SK-N-SH (cell line): Measurements from ENCODE around the gene GTF2I. TPM values are rescaled to one million over a fixed set of nuclear protein-coding genes. Genes with fewer than 3 reads are reported as not detected.
"Not testable (repeated sequence)": the region's sequence is repeated elsewhere in the genome, so short reads cannot be mapped to it uniquely, and the experiment has no call there.

Source experiments
- CTCF ChIA-PET: fragments of 300-600, 350-600 bp; formaldehyde crosslinking; extraction: SDS; loops from one replicate; lab custom pipeline; 2021; lab: Yijun Ruan, JAX
- POLR2A ChIA-PET: fragments of 350-600 bp; sonication (Branson Sonifier 250); formaldehyde crosslinking; extraction: SDS; loops from one replicate; lab custom pipeline; 2020; ENCODE audit warnings: antibody characterized with exemption, inconsistent platforms; lab: Yijun Ruan, JAX
- DNase-seq: peaks from one replicate; pipeline ENCODE4 v3.0.0; 2012
- H2AFZ ChIP-seq: fragments of 200-600 bp; sonication (generic); 2 replicates; pipeline ENCODE4 v1.8.1; 2016; ENCODE audit warnings: antibody characterized with exemption, mild to moderate bottlenecking, low read depth
- H3F3A ChIP-seq: fragments of 200-600 bp; sonication (generic); replicated peaks from 2 replicates; pipeline ENCODE3; 2016; ENCODE audit warnings: antibody characterized with exemption, mild to moderate bottlenecking; ENCODE audit not compliant: insufficient read depth
- H3K27ac ChIP-seq, 2 experiments: fragments of 200-500 bp in 1 of 2; fragments of 200-600 bp in 1 of 2; sonication (Bioruptor generic) in 1 of 2; sonication (generic), shearing (Covaris generic) in 1 of 2; 2 replicates each; pipeline versions ENCODE4 v1.5.1 to v1.6.1; 2014 to 2016; ENCODE audit warnings: low read depth in 2 of 2, inconsistent platforms in 1 of 2, low read length in 1 of 2, mild to moderate bottlenecking in 1 of 2, mixed read lengths in 1 of 2
- H3K27me3 ChIP-seq: fragments of 200-600 bp; sonication (generic), shearing (Covaris generic); 2 replicates; pipeline ENCODE4 v1.6.1; 2016; ENCODE audit warnings: mixed run types; ENCODE audit not compliant: insufficient read depth
- H3K36me3 ChIP-seq, 2 experiments: fragments of 200-500 bp in 1 of 2; fragments of 200-600 bp in 1 of 2; sonication (Bioruptor generic) in 1 of 2; sonication (generic) in 1 of 2; replicated peaks in 1 of 2; 2 replicates each; pipeline versions ENCODE3 to v1.5.1; 2014 to 2016; ENCODE audit warnings: low read length in 1 of 2, mild to moderate bottlenecking in 1 of 2; ENCODE audit not compliant: insufficient read depth in 2 of 2, control insufficient read depth in 1 of 2
- H3K4me1 ChIP-seq, 2 experiments: fragments of 200-500 bp in 1 of 2; fragments of 200-600 bp in 1 of 2; sonication (Bioruptor generic) in 1 of 2; sonication (generic), shearing (Covaris generic) in 1 of 2; 2 replicates each; pipeline versions ENCODE4 v1.5.1 to v1.6.1; 2014 to 2016; ENCODE audit warnings: low read depth in 1 of 2, low read length in 1 of 2, mixed run types in 1 of 2; ENCODE audit not compliant: insufficient read depth in 2 of 2, control insufficient read depth in 1 of 2
- H3K4me2 ChIP-seq: fragments of 200-600 bp; sonication (generic), shearing (Covaris generic); 2 replicates; pipeline ENCODE4 v1.6.1; 2017; ENCODE audit warnings: mixed run types
- H3K4me3 ChIP-seq, 2 experiments: fragments of 200-500 bp in 1 of 2; fragments of 200-600 bp in 1 of 2; sonication (Bioruptor generic) in 1 of 2; sonication (generic), shearing (Covaris generic) in 1 of 2; 2 replicates each; pipeline versions ENCODE4 v1.5.1 to v1.8.1; 2014 to 2016; ENCODE audit warnings: low read depth in 2 of 2, inconsistent platforms in 1 of 2, low read length in 1 of 2, mild to moderate bottlenecking in 1 of 2, mixed read lengths in 1 of 2, moderate library complexity in 1 of 2
- H3K79me2 ChIP-seq: fragments of 200-600 bp; sonication (generic); 2 replicates; pipeline ENCODE4 v1.8.1; 2017; ENCODE audit warnings: mild to moderate bottlenecking; ENCODE audit not compliant: insufficient read depth
- H3K9ac ChIP-seq: fragments of 200-600 bp; sonication (generic); 2 replicates; pipeline ENCODE4 v1.6.1; 2017; ENCODE audit warnings: mixed run types
- H3K9me2 ChIP-seq: fragments of 200-600 bp; sonication (generic); 2 replicates; pipeline ENCODE4 v1.6.1; 2017; ENCODE audit warnings: mixed run types
- H3K9me3 ChIP-seq: fragments of 200-600 bp; sonication (generic); 2 replicates; pipeline ENCODE4 v1.6.1; 2017; ENCODE audit warnings: mixed run types, mild to moderate bottlenecking, moderate library complexity
- H4K20me1 ChIP-seq: fragments of 200-600 bp; sonication (generic); 2 replicates; pipeline ENCODE4 v1.6.1; 2017; ENCODE audit warnings: mild to moderate bottlenecking, mixed run types; ENCODE audit not compliant: insufficient read depth
- EP300 ChIP-seq, 2 experiments: IDR thresholded peaks; 2 replicates each; pipeline versions ENCODE4 v1.4.0 to v1.6.1; 2012; ENCODE audit warnings: borderline replicate concordance in 1 of 2, low read depth in 1 of 2, low read length in 1 of 2
- FOSL2 ChIP-seq: IDR thresholded peaks from 2 replicates; pipeline ENCODE4 v1.4.0; 2012; ENCODE audit warnings: low read depth, mild to moderate bottlenecking, moderate library complexity, borderline replicate concordance
- JUND ChIP-seq: IDR thresholded peaks from 2 replicates; pipeline ENCODE4 v1.4.0; 2012
- MEF2A ChIP-seq: IDR thresholded peaks from 2 replicates; pipeline ENCODE4 v1.4.0; 2012; ENCODE audit warnings: low read depth, borderline replicate concordance
- PBX3 ChIP-seq: IDR thresholded peaks from 2 replicates; pipeline ENCODE4; 2012
- RCOR1 ChIP-seq: fragments of 150-350 bp; IDR thresholded peaks from 2 replicates; pipeline ENCODE4 v1.6.1; 2017; ENCODE audit warnings: antibody characterized with exemption, low read length
- TAF1 ChIP-seq: IDR thresholded peaks from 2 replicates; pipeline ENCODE4 v1.6.1; 2012; ENCODE audit warnings: low read depth, mild to moderate bottlenecking, low read length, moderate library complexity, borderline replicate concordance
- WGBS: methylation state at CpG from one replicate; pipeline ENCODE4 v1.1.6; 2017; ENCODE audit warnings: low lambda C conversion rate; 5-methylcytosine and 5-hydroxymethylcytosine counted together
- polyA plus RNA-seq, 3 experiments: library from polyadenylated mRNA; depleted of rRNA; stranded (reverse); fragments of >200 nt; gene quantifications; 2 replicates each; pipeline ENCODE4 v1.2.3, GENCODE V29; 2012

GTF2I gene
- polyA plus RNA-seq, 1 of the 3 experiments (the other 2 are of a cell fraction), result 90.5 TPM

- no peaks in the 10 kb centered on the region for H4K20me1 ChIP-seq
- CTCF ChIA-PET, result interaction anchor here (1.1 kb wide), 1 partner anchor 12 kb away, joined by 3 read pairs; no protein-coding TSS in a partner anchor
- DNase-seq, result no peak
- POLR2A ChIA-PET, result no interaction called here
- no peaks in the 10 kb centered on the region for H3K9me2 ChIP-seq
- no peak overlapping the region for H3K4me2 ChIP-seq
- no peaks in the 10 kb centered on the region for H3K36me3 ChIP-seq
- no peak for TF ChIP-seq RCOR1
- no peaks in the 10 kb centered on the region for H3K27me3 ChIP-seq
- H3K9ac ChIP-seq, result no peak overlapping the region
- WGBS, result 98% methylated on average over 7 of the region's 7 CpGs
- H3K27ac ChIP-seq, result no peak overlapping the region
- peaks cover 6% of the 10 kb centered on the region for H3F3A ChIP-seq
- no peaks in the 10 kb centered on the region for H3K9me3 ChIP-seq
- H2AFZ ChIP-seq, result no peak overlapping the region
- H3K4me1 ChIP-seq, result peaks cover 2 to 12% of the 10 kb centered on the region in 2 experiments; a peak in 3 of 4 replicates
- H3K79me2 ChIP-seq, result no peaks in the 10 kb centered on the region
- no peak overlapping the region for H3K4me3 ChIP-seq
Observed at GRCh38 chr7:74637745-74638144, 19.8 kb upstream of the GTF2I start.

- H4K20me1 ChIP-seq, H3K27me3 ChIP-seq, H3K4me1 ChIP-seq, H3K9ac ChIP-seq, POLR2A ChIA-PET, H3K36me3 ChIP-seq, H3K79me2 ChIP-seq, CTCF ChIA-PET, H3K9me3 ChIP-seq, H3K9me2 ChIP-seq: not testable (repeated sequence)
- Histone ChIP-seq H2AFZ (peak overlapping the region; percentile 88), H3K27ac (peak overlapping the region in 1 of 2 experiments; percentile 38; a peak in 1 of 4 replicates), H3K4me2 (peak overlapping the region; percentile 69), H3F3A (peaks cover 10% of the 10 kb centered on the region), H3K4me3 (peak overlapping the region in 1 of 2 experiments; percentile 52; a peak in 2 of 4 replicates)
- 31% methylated on average over 11 of the region's 11 CpGs for WGBS
- DNase-seq, result peak; percentile 48
- peak; percentile 42; the same call in 1 of the 2 replicates for TF ChIP-seq PBX3
- peak; percentile 87 for TF ChIP-seq MEF2A
- TF ChIP-seq JUND, result peak; percentile 13; the same call in 1 of the 2 replicates
- TF ChIP-seq EP300 (IDR thresholded peaks at IDR 0.05; ENCODE audit: borderline replicate concordance in 1 of 2, low read depth in 1 of 2, low read length in 1 of 2), result peak in 1 of 2 experiments; percentile 28; a peak in 1 of 4 replicates
- peak; percentile 41; the same call in 1 of the 2 replicates for TF ChIP-seq FOSL2
- TF ChIP-seq TAF1, result peak; percentile 13; the same call in 1 of the 2 replicates
Observed at GRCh38 chr7:74650055-74650454, 7.5 kb upstream of the GTF2I start.

GRCh38 chr7:74650493-74651132 lies 6.9 kb upstream of the GTF2I start:
- peaks cover 14% of the 10 kb centered on the region for H3F3A ChIP-seq
- CTCF ChIA-PET, POLR2A ChIA-PET, H3K4me3 ChIP-seq, H4K20me1 ChIP-seq, H3K36me3 ChIP-seq, H3K4me1 ChIP-seq, H3K9me3 ChIP-seq, DNase-seq, H3K79me2 ChIP-seq, H3K9ac ChIP-seq, H3K9me2 ChIP-seq, H3K27me3 ChIP-seq: not testable (repeated sequence)
- peak overlapping the region in 1 of 2 experiments; percentile 38; a peak in 1 of 4 replicates for H3K27ac ChIP-seq
- peak overlapping the region; percentile 88 for H2AFZ ChIP-seq
- peak overlapping the region; percentile 69 for H3K4me2 ChIP-seq
- 87% methylated on average over 8 of the region's 9 CpGs for WGBS

- H3K36me3 ChIP-seq, DNase-seq, H3K4me1 ChIP-seq, H3K27me3 ChIP-seq, H3K79me2 ChIP-seq, H2AFZ ChIP-seq, H3K4me3 ChIP-seq, H3K27ac ChIP-seq, H3K4me2 ChIP-seq, H4K20me1 ChIP-seq, POLR2A ChIA-PET, H3K9me3 ChIP-seq, H3K9me2 ChIP-seq, H3K9ac ChIP-seq: not testable (repeated sequence)
- 93% methylated on average over 12 of the region's 12 CpGs for WGBS
- CTCF ChIA-PET, result interaction anchor here (1.0 kb wide), 1 partner anchor 18 kb away, joined by 3 read pairs; no protein-coding TSS in a partner anchor
- peaks cover 19% of the 10 kb centered on the region for H3F3A ChIP-seq
Observed at GRCh38 chr7:74651133-74651504, 6.4 kb upstream of the GTF2I start.
